Hepatocyte (in vitro differentiated cells): ENCODE results near the gene P2RY8. TPM values are rescaled to one million over a fixed set of nuclear protein-coding genes. Genes with fewer than 3 reads are reported as not detected.

Experiments used
- DNase-seq: peaks from one replicate; pipeline ENCODE4 v3.0.0-alpha.2; 2016; ENCODE audit warnings: low spot score
- H2AFZ ChIP-seq: fragments of 200-600 bp; sonication (generic); 2 replicates; pipeline ENCODE4 v1.6.0; 2016; ENCODE audit warnings: antibody characterized with exemption, mild to moderate bottlenecking
- H3K27ac ChIP-seq: fragments of 200-600 bp; sonication (generic); 2 replicates; pipeline ENCODE4 v1.5.1; 2016; ENCODE audit warnings: mild to moderate bottlenecking
- H3K27me3 ChIP-seq: fragments of 200-600 bp; sonication (generic); 2 replicates; pipeline ENCODE4 v1.6.1; 2016
- H3K36me3 ChIP-seq: fragments of 200-600 bp; sonication (generic); replicated peaks from 2 replicates; pipeline ENCODE4 v1.5.1; 2016; ENCODE audit warnings: low read depth; ENCODE audit not compliant: insufficient read depth
- H3K4me1 ChIP-seq: fragments of 200-600 bp; sonication (generic); 2 replicates; pipeline ENCODE4 v1.5.1; 2016; ENCODE audit warnings: mild to moderate bottlenecking, moderate library complexity; ENCODE audit not compliant: insufficient read depth
- H3K4me2 ChIP-seq: fragments of 200-600 bp; sonication (generic); 2 replicates; pipeline ENCODE4 v1.6.0; 2016
- H3K4me3 ChIP-seq: fragments of 200-600 bp; sonication (generic); 2 replicates; pipeline ENCODE4 v1.5.1; 2016; ENCODE audit warnings: mild to moderate bottlenecking
- H3K79me2 ChIP-seq: fragments of 200-600 bp; sonication (generic); 2 replicates; pipeline ENCODE4 v1.6.0; 2017; ENCODE audit warnings: mild to moderate bottlenecking
- H3K9me2 ChIP-seq: fragments of 200-600 bp; sonication (generic); replicated peaks from 2 replicates; pipeline ENCODE4 v1.6.0; 2017; ENCODE audit warnings: mild to moderate bottlenecking; ENCODE audit not compliant: insufficient read depth
- H3K9me3 ChIP-seq: fragments of 200-600 bp; sonication (generic); 2 replicates; pipeline ENCODE4 v1.5.1; 2016; ENCODE audit warnings: low read depth, mild to moderate bottlenecking
- H4K20me1 ChIP-seq: fragments of 200-600 bp; sonication (generic); 2 replicates; pipeline ENCODE4 v1.6.0; 2016; ENCODE audit warnings: mild to moderate bottlenecking; ENCODE audit not compliant: insufficient read depth, poor library complexity, severe bottlenecking
- EZH2 ChIP-seq: fragments of 200-600 bp; sonication (generic); IDR thresholded peaks from 2 replicates; pipeline ENCODE4 v1.6.1; 2016; ENCODE audit warnings: antibody characterized with exemption, mild to moderate bottlenecking, borderline replicate concordance
- EZH2phosphoT487 ChIP-seq: fragments of 200-600 bp; sonication (generic); IDR thresholded peaks from one replicate; pipeline ENCODE4 v1.6.1; 2018; ENCODE audit warnings: antibody characterized with exemption, mild to moderate bottlenecking, low read depth, moderate library complexity; ENCODE audit not compliant: unreplicated experiment, severe bottlenecking
- WGBS: methylation state at CpG from one replicate; pipeline ENCODE4 v1.1.6; 2016; ENCODE audit warnings: low lambda C conversion rate; ENCODE audit errors: missing lambda C conversion rate; 5-methylcytosine and 5-hydroxymethylcytosine counted together
- polyA plus RNA-seq: library from polyadenylated mRNA; unstranded; fragments of >200 nt; fragmentation: Nextera tagmentation; extraction: Ambion mirVana; gene quantifications from 2 replicates; pipeline ENCODE4 v1.2.1, GENCODE V29; 2016
- total RNA-seq: library from RNA; depleted of rRNA; stranded (reverse); fragments of >200 nt; gene quantifications from 2 replicates; pipeline ENCODE4 v1.2.3, GENCODE V29; 2014
- TF ChIP-seq, protein P1 (sequence below): fragments of 200-600 bp; sonication (generic); IDR thresholded peaks from 2 replicates; pipeline ENCODE4 v1.5.1; 2016; ENCODE audit warnings: antibody characterized with exemption, mild to moderate bottlenecking; ENCODE audit not compliant: poor library complexity

Gene P2RY8
- total and polyA plus RNA-seq, 2 experiments from 2014 or later: 0.07 to 0.54 TPM

DNA sequence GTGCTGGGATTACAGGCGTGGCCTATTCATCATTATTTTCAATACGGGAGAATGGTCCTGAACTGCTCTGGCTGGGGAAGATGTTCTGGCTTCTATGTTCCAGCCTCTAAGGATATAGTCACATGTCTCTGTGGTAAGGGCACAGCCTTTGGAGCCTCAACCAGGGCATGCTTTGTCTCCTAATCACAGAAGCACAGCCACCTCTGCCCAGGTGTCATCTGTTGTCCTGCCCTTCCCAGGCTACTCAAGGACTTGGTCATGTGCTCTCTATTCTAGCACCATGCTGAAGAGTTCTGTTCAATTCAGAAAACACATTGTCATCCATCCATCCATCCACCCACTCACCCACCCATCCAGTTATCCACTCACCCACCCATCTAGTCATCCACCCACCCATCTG lies 113.8 kb downstream of the P2RY8 start:
- Histone ChIP-seq H4K20me1 (no peaks in the 10 kb centered on the region), H3K9me3 (no peaks in the 10 kb centered on the region), H3K36me3 (no peaks in the 10 kb centered on the region), H3K79me2 (no peaks in the 10 kb centered on the region), H3K4me2 (no peak overlapping the region), H3K4me3 (no peak overlapping the region), H3K4me1 (no peaks in the 10 kb centered on the region), H2AFZ (no peak overlapping the region), H3K9me2 (no peaks in the 10 kb centered on the region), H3K27ac (no peak overlapping the region), H3K27me3 (no peaks in the 10 kb centered on the region)
- 86% methylated on average over 2 of the region's 2 CpGs for WGBS
- no peak for DNase-seq
- TF ChIP-seq, protein P1, sequence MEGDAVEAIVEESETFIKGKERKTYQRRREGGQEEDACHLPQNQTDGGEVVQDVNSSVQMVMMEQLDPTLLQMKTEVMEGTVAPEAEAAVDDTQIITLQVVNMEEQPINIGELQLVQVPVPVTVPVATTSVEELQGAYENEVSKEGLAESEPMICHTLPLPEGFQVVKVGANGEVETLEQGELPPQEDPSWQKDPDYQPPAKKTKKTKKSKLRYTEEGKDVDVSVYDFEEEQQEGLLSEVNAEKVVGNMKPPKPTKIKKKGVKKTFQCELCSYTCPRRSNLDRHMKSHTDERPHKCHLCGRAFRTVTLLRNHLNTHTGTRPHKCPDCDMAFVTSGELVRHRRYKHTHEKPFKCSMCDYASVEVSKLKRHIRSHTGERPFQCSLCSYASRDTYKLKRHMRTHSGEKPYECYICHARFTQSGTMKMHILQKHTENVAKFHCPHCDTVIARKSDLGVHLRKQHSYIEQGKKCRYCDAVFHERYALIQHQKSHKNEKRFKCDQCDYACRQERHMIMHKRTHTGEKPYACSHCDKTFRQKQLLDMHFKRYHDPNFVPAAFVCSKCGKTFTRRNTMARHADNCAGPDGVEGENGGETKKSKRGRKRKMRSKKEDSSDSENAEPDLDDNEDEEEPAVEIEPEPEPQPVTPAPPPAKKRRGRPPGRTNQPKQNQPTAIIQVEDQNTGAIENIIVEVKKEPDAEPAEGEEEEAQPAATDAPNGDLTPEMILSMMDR: no peak
- TF ChIP-seq EZH2phosphoT487 (no peak), EZH2 (no peak)

DNA sequence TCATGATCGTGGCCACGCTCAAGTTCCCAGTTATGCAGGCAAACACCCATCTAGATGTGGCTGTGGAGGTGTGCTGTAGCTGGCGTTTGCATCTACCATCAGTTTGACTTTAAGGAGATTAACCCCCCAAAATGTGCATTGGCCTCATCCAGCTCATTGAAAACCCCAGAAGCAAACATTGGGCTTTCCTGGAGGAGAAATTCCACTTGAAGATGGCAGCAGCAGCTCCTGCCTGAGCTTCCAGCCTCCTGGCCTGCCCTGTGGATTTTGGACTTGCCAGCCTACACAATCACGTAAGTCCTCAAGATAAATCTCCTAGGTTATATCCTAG lies 114.9 kb downstream of the P2RY8 start:
- Histone ChIP-seq H3K79me2 (no peaks in the 10 kb centered on the region), H3K36me3 (no peaks in the 10 kb centered on the region), H3K4me3 (no peak overlapping the region), H2AFZ (no peak overlapping the region), H3K9me2 (no peaks in the 10 kb centered on the region), H3K27me3 (no peaks in the 10 kb centered on the region), H3K9me3 (no peaks in the 10 kb centered on the region), H3K27ac (no peak overlapping the region), H3K4me2 (no peak overlapping the region), H4K20me1 (no peaks in the 10 kb centered on the region), H3K4me1 (no peaks in the 10 kb centered on the region)
- DNase-seq: no peak
- TF ChIP-seq EZH2phosphoT487: no peak
- TF ChIP-seq EZH2: no peak
- TF ChIP-seq, protein P1: no peak
- 96% methylated on average over 4 of the region's 4 CpGs for WGBS

DNA sequence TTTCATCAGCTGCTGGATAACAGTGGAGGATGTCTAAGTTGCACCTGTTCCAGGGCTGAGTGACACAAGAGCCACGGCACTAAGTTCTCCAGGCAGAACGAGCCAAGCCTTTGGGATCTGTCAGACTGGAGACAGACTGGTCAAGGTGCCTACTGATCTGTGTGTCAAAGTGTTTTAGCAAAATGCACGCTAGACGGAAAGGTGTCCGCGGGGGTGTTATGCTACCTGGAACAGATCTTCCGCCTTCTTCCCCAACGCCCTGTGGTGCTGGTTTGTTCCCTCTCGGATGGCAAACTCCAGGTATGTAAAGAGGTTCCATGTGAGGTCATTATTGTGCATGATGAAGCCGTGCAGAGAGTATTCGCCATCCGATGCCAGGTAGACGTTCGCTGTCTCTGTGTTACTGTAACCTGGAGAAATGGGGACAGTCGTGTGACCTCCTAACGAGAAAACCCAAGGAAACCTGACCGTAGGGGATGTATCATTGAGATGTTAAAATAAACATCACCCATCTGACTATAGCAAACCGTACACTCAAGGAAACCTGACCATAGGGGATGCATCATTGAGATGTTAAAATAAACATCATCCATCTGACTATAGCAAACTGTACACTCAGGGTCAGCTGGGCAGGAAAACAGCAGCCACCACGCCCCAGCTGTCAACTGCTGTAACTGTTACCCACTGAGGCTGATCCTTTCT lies 115.4 kb downstream of the P2RY8 start:
- Histone ChIP-seq H3K9me2 (no peaks in the 10 kb centered on the region), H3K79me2 (no peaks in the 10 kb centered on the region), H3K4me2 (no peak overlapping the region), H3K4me1 (no peaks in the 10 kb centered on the region), H3K4me3 (no peak overlapping the region), H3K9me3 (no peaks in the 10 kb centered on the region), H4K20me1 (no peaks in the 10 kb centered on the region), H2AFZ (no peak overlapping the region), H3K36me3 (no peaks in the 10 kb centered on the region), H3K27ac (no peak overlapping the region), H3K27me3 (no peaks in the 10 kb centered on the region)
- DNase-seq: no peak
- 97% methylated on average over 19 of the region's 19 CpGs for WGBS
- TF ChIP-seq EZH2phosphoT487: no peak
- no peak for TF ChIP-seq EZH2
- TF ChIP-seq, protein P1: no peak
